Smooth muscle cell (in vitro differentiated cells): ENCODE measurements around the gene GRM8. TPM values are rescaled to one million over a fixed set of nuclear protein-coding genes. Genes with fewer than 3 reads are reported as not detected.

Experiments used
- DNase-seq: peaks from one replicate; lab custom pipeline; 2025; ENCODE audit not compliant: unreplicated experiment; lab: John Stamatoyannopoulos, UW
- H2AFZ ChIP-seq: fragments of 200-600 bp; sonication (generic); 2 replicates; pipeline ENCODE4 v1.6.0; 2016; ENCODE audit warnings: antibody characterized with exemption, low read depth, mild to moderate bottlenecking
- H3F3A ChIP-seq: fragments of 200-600 bp; sonication (generic); 2 replicates; pipeline ENCODE4 v1.6.0; 2017; ENCODE audit warnings: antibody characterized with exemption, low read depth
- H3K27ac ChIP-seq: fragments of 200-600 bp; sonication (generic); 2 replicates; pipeline ENCODE4 v1.5.1; 2016; ENCODE audit warnings: low read depth, mild to moderate bottlenecking
- H3K27me3 ChIP-seq: fragments of 200-600 bp; sonication (generic); 2 replicates; pipeline ENCODE4 v1.6.1; 2016; ENCODE audit warnings: low read depth, mild to moderate bottlenecking
- H3K36me3 ChIP-seq: fragments of 200-600 bp; sonication (generic); 2 replicates; pipeline ENCODE4 v1.5.1; 2016; ENCODE audit warnings: low read depth
- H3K4me1 ChIP-seq: fragments of 200-600 bp; sonication (generic); 2 replicates; pipeline ENCODE4 v1.5.1; 2016; ENCODE audit warnings: low read depth
- H3K4me2 ChIP-seq: fragments of 200-600 bp; sonication (generic); 2 replicates; pipeline ENCODE4 v1.6.0; 2016; ENCODE audit warnings: mild to moderate bottlenecking
- H3K4me3 ChIP-seq: fragments of 200-600 bp; sonication (generic); 2 replicates; pipeline ENCODE4 v1.5.1; 2016; ENCODE audit warnings: mild to moderate bottlenecking
- H3K79me2 ChIP-seq: fragments of 200-600 bp; sonication (generic); 2 replicates; pipeline ENCODE4 v1.6.0; 2016; ENCODE audit warnings: low read depth, mild to moderate bottlenecking
- H3K9ac ChIP-seq: fragments of 200-600 bp; sonication (generic); 2 replicates; pipeline ENCODE4 v1.6.0; 2016; ENCODE audit warnings: low read depth
- H3K9me3 ChIP-seq: fragments of 200-600 bp; sonication (generic); replicated peaks from 2 replicates; pipeline ENCODE4 v1.5.1; 2016; ENCODE audit warnings: low read depth
- H4K20me1 ChIP-seq: fragments of 200-600 bp; sonication (generic); 2 replicates; pipeline ENCODE4 v1.6.0; 2016; ENCODE audit warnings: low read depth
- CTCF ChIP-seq: fragments of 200-600 bp; sonication (generic); IDR thresholded peaks from 2 replicates; pipeline ENCODE4 v1.5.1; 2017; ENCODE audit warnings: borderline replicate concordance, mild to moderate bottlenecking, antibody characterized with exemption; ENCODE audit not compliant: insufficient read depth, poor library complexity, severe bottlenecking
- WGBS: methylation state at CpG from one replicate; pipeline ENCODE4 v1.1.7; 2016; ENCODE audit warnings: low lambda C conversion rate; 5-methylcytosine and 5-hydroxymethylcytosine counted together
- polyA plus RNA-seq: library from polyadenylated mRNA; unstranded; fragments of >200 nt; fragmentation: Nextera tagmentation; extraction: Ambion mirVana; gene quantifications from 2 replicates; pipeline ENCODE4 v1.2.1, GENCODE V29; 2016
- total RNA-seq: library from RNA; depleted of rRNA; stranded (reverse); fragments of >200 nt; gene quantifications from 2 replicates; pipeline ENCODE4 v1.2.3, GENCODE V29; 2014

The GRM8 gene
- total and polyA plus RNA-seq, 2 experiments from 2014 or later, result 9.8 to 20.5 TPM

GRCh38 chr7:126720232-126720631, 532.5 kb downstream of the GRM8 start:
- H3F3A ChIP-seq, result no peaks in the 10 kb centered on the region
- DNase-seq, result no peak
- H3K27ac ChIP-seq, result no peak overlapping the region
- H3K4me1 ChIP-seq, result no peaks in the 10 kb centered on the region
- H3K4me2 ChIP-seq, result no peak overlapping the region
- H3K27me3 ChIP-seq, result no peaks in the 10 kb centered on the region
- no peaks in the 10 kb centered on the region for H3K36me3 ChIP-seq
- H3K79me2 ChIP-seq, result no peaks in the 10 kb centered on the region
- 70% methylated on average over 2 of the region's 2 CpGs for WGBS
- H4K20me1 ChIP-seq, result no peaks in the 10 kb centered on the region
- H3K9me3 ChIP-seq, result no peaks in the 10 kb centered on the region
- no peak for TF ChIP-seq CTCF
- H3K9ac ChIP-seq, result no peak overlapping the region
- no peak overlapping the region for H2AFZ ChIP-seq
- no peak overlapping the region for H3K4me3 ChIP-seq

GRCh38 chr7:126718419-126718818, 534.3 kb downstream of the GRM8 start:
- no peaks in the 10 kb centered on the region for H3K4me1 ChIP-seq
- no peak for TF ChIP-seq CTCF
- H3K9me3 ChIP-seq, result no peaks in the 10 kb centered on the region
- no peaks in the 10 kb centered on the region for H3K79me2 ChIP-seq
- H3F3A ChIP-seq, result no peaks in the 10 kb centered on the region
- no peaks in the 10 kb centered on the region for H4K20me1 ChIP-seq
- 89% methylated on average over 3 of the region's 3 CpGs for WGBS
- H3K27ac ChIP-seq, result no peak overlapping the region
- H3K27me3 ChIP-seq, result no peaks in the 10 kb centered on the region
- no peak overlapping the region for H3K4me2 ChIP-seq
- H3K36me3 ChIP-seq, result no peaks in the 10 kb centered on the region
- H2AFZ ChIP-seq, result no peak overlapping the region
- no peak overlapping the region for H3K9ac ChIP-seq
- DNase-seq, result no peak
- no peak overlapping the region for H3K4me3 ChIP-seq

- no peak overlapping the region for H2AFZ ChIP-seq
- H3F3A ChIP-seq, result no peaks in the 10 kb centered on the region
- no peaks in the 10 kb centered on the region for H3K4me1 ChIP-seq
- no peaks in the 10 kb centered on the region for H3K27me3 ChIP-seq
- no peak overlapping the region for H3K27ac ChIP-seq
- no peaks in the 10 kb centered on the region for H3K9me3 ChIP-seq
- no peaks in the 10 kb centered on the region for H4K20me1 ChIP-seq
- TF ChIP-seq CTCF, result no peak
- H3K79me2 ChIP-seq, result no peaks in the 10 kb centered on the region
- no peak overlapping the region for H3K4me3 ChIP-seq
- H3K36me3 ChIP-seq, result peaks cover 2% of the 10 kb centered on the region
- no peak overlapping the region for H3K9ac ChIP-seq
- no peak overlapping the region for H3K4me2 ChIP-seq
- no peak for DNase-seq
- WGBS, result 79% methylated on average over 2 of the region's 2 CpGs
Observed at GRCh38 chr7:126716321-126716720, 536.4 kb downstream of the GRM8 start.

GRCh38 chr7:126715076-126715475, 537.7 kb downstream of the GRM8 start:
- H3K36me3 ChIP-seq, result peaks cover 4% of the 10 kb centered on the region
- H4K20me1 ChIP-seq, result no peaks in the 10 kb centered on the region
- no peak overlapping the region for H3K9ac ChIP-seq
- no peak overlapping the region for H3K4me3 ChIP-seq
- H3K4me1 ChIP-seq, result no peaks in the 10 kb centered on the region
- no peak for DNase-seq
- H3K27ac ChIP-seq, result no peak overlapping the region
- 84% methylated on average over 2 of the region's 2 CpGs for WGBS
- no peak overlapping the region for H3K4me2 ChIP-seq
- H3K79me2 ChIP-seq, result no peaks in the 10 kb centered on the region
- H3F3A ChIP-seq, result no peaks in the 10 kb centered on the region
- peaks cover 2% of the 10 kb centered on the region for H3K9me3 ChIP-seq
- TF ChIP-seq CTCF, result no peak
- no peak overlapping the region for H2AFZ ChIP-seq
- no peaks in the 10 kb centered on the region for H3K27me3 ChIP-seq
